SK-N-SH (cell line): ENCODE measurements around the gene LSP1. TPM values are rescaled to one million over a fixed set of nuclear protein-coding genes. Genes with fewer than 3 reads are reported as not detected.

ENCODE experiments used
- CTCF ChIA-PET: fragments of 300-600, 350-600 bp; formaldehyde crosslinking; extraction: SDS; loops from one replicate; lab custom pipeline; 2021; lab: Yijun Ruan, JAX
- POLR2A ChIA-PET: fragments of 350-600 bp; sonication (Branson Sonifier 250); formaldehyde crosslinking; extraction: SDS; loops from one replicate; lab custom pipeline; 2020; ENCODE audit warnings: antibody characterized with exemption, inconsistent platforms; lab: Yijun Ruan, JAX
- DNase-seq: peaks from one replicate; pipeline ENCODE4 v3.0.0; 2012
- H2AFZ ChIP-seq: fragments of 200-600 bp; sonication (generic); 2 replicates; pipeline ENCODE4 v1.8.1; 2016; ENCODE audit warnings: antibody characterized with exemption, mild to moderate bottlenecking, low read depth
- H3F3A ChIP-seq: fragments of 200-600 bp; sonication (generic); replicated peaks from 2 replicates; pipeline ENCODE3; 2016; ENCODE audit warnings: antibody characterized with exemption, mild to moderate bottlenecking; ENCODE audit not compliant: insufficient read depth
- H3K27ac ChIP-seq, 2 experiments: fragments of 200-500 bp in 1 of 2; fragments of 200-600 bp in 1 of 2; sonication (Bioruptor generic) in 1 of 2; sonication (generic), shearing (Covaris generic) in 1 of 2; 2 replicates each; pipeline versions ENCODE4 v1.5.1 to v1.6.1; 2014 to 2016; ENCODE audit warnings: low read depth in 2 of 2, inconsistent platforms in 1 of 2, low read length in 1 of 2, mild to moderate bottlenecking in 1 of 2, mixed read lengths in 1 of 2
- H3K27me3 ChIP-seq: fragments of 200-600 bp; sonication (generic), shearing (Covaris generic); 2 replicates; pipeline ENCODE4 v1.6.1; 2016; ENCODE audit warnings: mixed run types; ENCODE audit not compliant: insufficient read depth
- H3K36me3 ChIP-seq, 2 experiments: fragments of 200-500 bp in 1 of 2; fragments of 200-600 bp in 1 of 2; sonication (Bioruptor generic) in 1 of 2; sonication (generic) in 1 of 2; replicated peaks in 1 of 2; 2 replicates each; pipeline versions ENCODE3 to v1.5.1; 2014 to 2016; ENCODE audit warnings: low read length in 1 of 2, mild to moderate bottlenecking in 1 of 2; ENCODE audit not compliant: insufficient read depth in 2 of 2, control insufficient read depth in 1 of 2
- H3K4me1 ChIP-seq, 2 experiments: fragments of 200-500 bp in 1 of 2; fragments of 200-600 bp in 1 of 2; sonication (Bioruptor generic) in 1 of 2; sonication (generic), shearing (Covaris generic) in 1 of 2; 2 replicates each; pipeline versions ENCODE4 v1.5.1 to v1.6.1; 2014 to 2016; ENCODE audit warnings: low read depth in 1 of 2, low read length in 1 of 2, mixed run types in 1 of 2; ENCODE audit not compliant: insufficient read depth in 2 of 2, control insufficient read depth in 1 of 2
- H3K4me2 ChIP-seq: fragments of 200-600 bp; sonication (generic), shearing (Covaris generic); 2 replicates; pipeline ENCODE4 v1.6.1; 2017; ENCODE audit warnings: mixed run types
- H3K4me3 ChIP-seq, 2 experiments: fragments of 200-500 bp in 1 of 2; fragments of 200-600 bp in 1 of 2; sonication (Bioruptor generic) in 1 of 2; sonication (generic), shearing (Covaris generic) in 1 of 2; 2 replicates each; pipeline versions ENCODE4 v1.5.1 to v1.8.1; 2014 to 2016; ENCODE audit warnings: low read depth in 2 of 2, inconsistent platforms in 1 of 2, low read length in 1 of 2, mild to moderate bottlenecking in 1 of 2, mixed read lengths in 1 of 2, moderate library complexity in 1 of 2
- H3K79me2 ChIP-seq: fragments of 200-600 bp; sonication (generic); 2 replicates; pipeline ENCODE4 v1.8.1; 2017; ENCODE audit warnings: mild to moderate bottlenecking; ENCODE audit not compliant: insufficient read depth
- H3K9ac ChIP-seq: fragments of 200-600 bp; sonication (generic); 2 replicates; pipeline ENCODE4 v1.6.1; 2017; ENCODE audit warnings: mixed run types
- H3K9me2 ChIP-seq: fragments of 200-600 bp; sonication (generic); 2 replicates; pipeline ENCODE4 v1.6.1; 2017; ENCODE audit warnings: mixed run types
- H3K9me3 ChIP-seq: fragments of 200-600 bp; sonication (generic); 2 replicates; pipeline ENCODE4 v1.6.1; 2017; ENCODE audit warnings: mixed run types, mild to moderate bottlenecking, moderate library complexity
- H4K20me1 ChIP-seq: fragments of 200-600 bp; sonication (generic); 2 replicates; pipeline ENCODE4 v1.6.1; 2017; ENCODE audit warnings: mild to moderate bottlenecking, mixed run types; ENCODE audit not compliant: insufficient read depth
- CHD2 ChIP-seq: fragments of 150-350 bp; IDR thresholded peaks from 2 replicates; pipeline ENCODE4 v1.6.1; 2018; ENCODE audit warnings: low read length; ENCODE audit not compliant: partially characterized antibody
- ELF1 ChIP-seq: IDR thresholded peaks from 2 replicates; pipeline ENCODE4 v1.4.0; 2012
- EP300 ChIP-seq, 2 experiments: IDR thresholded peaks; 2 replicates each; pipeline versions ENCODE4 v1.4.0 to v1.6.1; 2012; ENCODE audit warnings: borderline replicate concordance in 1 of 2, low read depth in 1 of 2, low read length in 1 of 2
- EZH2phosphoT487 ChIP-seq: fragments of 200-600 bp; sonication (generic); IDR thresholded peaks from 2 replicates; pipeline ENCODE4 v1.6.1; 2017; ENCODE audit warnings: low read depth, mixed run types, mild to moderate bottlenecking, antibody characterized with exemption, moderate library complexity, borderline replicate concordance
- FOXJ3 ChIP-seq: sonication (generic); formaldehyde crosslinking; IDR thresholded peaks from 2 replicates; pipeline ENCODE4 v1.5.1; 2020; ENCODE audit warnings: mild to moderate bottlenecking, missing genetic modification reagents
- GABPA ChIP-seq: IDR thresholded peaks from 2 replicates; pipeline ENCODE4 v1.4.0; 2012; ENCODE audit warnings: low read depth, mild to moderate bottlenecking
- GATA2 ChIP-seq: sonication (generic); formaldehyde crosslinking; IDR thresholded peaks from 2 replicates; pipeline ENCODE4 v1.5.0; 2020; ENCODE audit warnings: mild to moderate bottlenecking, missing genetic modification reagents
- JUND ChIP-seq: IDR thresholded peaks from 2 replicates; pipeline ENCODE4 v1.4.0; 2012
- MEF2A ChIP-seq: IDR thresholded peaks from 2 replicates; pipeline ENCODE4 v1.4.0; 2012; ENCODE audit warnings: low read depth, borderline replicate concordance
- NFIC ChIP-seq: IDR thresholded peaks from 2 replicates; pipeline ENCODE4 v1.4.0; 2012; ENCODE audit warnings: borderline replicate concordance
- POLR2AphosphoS5 ChIP-seq: IDR thresholded peaks from 2 replicates; pipeline ENCODE4 v1.6.1; 2012; ENCODE audit warnings: low read depth, low read length
- RCOR1 ChIP-seq: fragments of 150-350 bp; IDR thresholded peaks from 2 replicates; pipeline ENCODE4 v1.6.1; 2017; ENCODE audit warnings: antibody characterized with exemption, low read length
- SIN3A ChIP-seq: IDR thresholded peaks from 2 replicates; pipeline ENCODE4 v1.6.1; 2012; ENCODE audit warnings: low read depth, mild to moderate bottlenecking, low read length, moderate library complexity, borderline replicate concordance
- TEAD4 ChIP-seq: IDR thresholded peaks from 2 replicates; pipeline ENCODE4 v1.4.0; 2012; ENCODE audit warnings: mild to moderate bottlenecking, borderline replicate concordance; ENCODE audit not compliant: insufficient read depth
- WGBS: methylation state at CpG from one replicate; pipeline ENCODE4 v1.1.6; 2017; ENCODE audit warnings: low lambda C conversion rate; 5-methylcytosine and 5-hydroxymethylcytosine counted together
- polyA plus RNA-seq, 3 experiments: library from polyadenylated mRNA; depleted of rRNA; stranded (reverse); fragments of >200 nt; gene quantifications; 2 replicates each; pipeline ENCODE4 v1.2.3, GENCODE V29; 2012
- TF ChIP-seq, protein P1 (sequence below): fragments of 200-600 bp; sonication (generic); IDR thresholded peaks from 2 replicates; pipeline ENCODE4 v1.6.1; 2017; ENCODE audit warnings: antibody characterized with exemption, mild to moderate bottlenecking, moderate library complexity
- TF ChIP-seq, protein P2 (sequence below): IDR thresholded peaks from 2 replicates; pipeline ENCODE4; 2012
- TF ChIP-seq, protein P3 (sequence below): IDR thresholded peaks from 2 replicates; pipeline ENCODE4 v1.4.0; 2012; ENCODE audit warnings: low read depth
- TF ChIP-seq, protein P4 (sequence below): IDR thresholded peaks from 2 replicates; pipeline ENCODE4 v1.4.0; 2012; ENCODE audit warnings: low read depth, borderline replicate concordance

The LSP1 gene
- polyA plus RNA-seq, 1 of the 3 experiments (the other 2 are of a cell fraction): 0.38 TPM

DNA sequence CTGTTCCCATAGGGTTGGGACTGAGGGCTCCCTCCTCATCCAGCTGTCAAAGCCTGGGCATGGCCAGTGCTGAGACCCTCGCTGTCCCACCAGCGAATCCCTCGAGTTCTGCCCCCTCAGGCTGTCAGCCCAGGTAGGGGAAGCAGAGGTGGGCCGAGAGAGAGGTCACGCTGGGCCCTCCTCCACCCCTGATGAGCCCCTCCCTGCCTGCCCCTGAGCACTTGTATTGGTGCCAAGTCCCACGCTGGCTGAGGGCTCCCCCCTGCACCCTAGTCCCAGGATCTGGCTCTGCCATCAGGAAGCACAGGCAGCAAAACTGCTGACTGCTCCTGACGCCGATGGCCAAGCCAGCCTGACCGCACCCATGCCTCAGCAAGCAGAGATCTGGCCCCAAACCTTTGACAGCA, 35.5 kb downstream of the LSP1 start:
- CTCF ChIA-PET: interaction anchor here (0.7 to 2.1 kb wide), 5 partner anchors 12 to 263 kb away, joined by 3 to 11 read pairs (median 4); no protein-coding TSS in a partner anchor
- H2AFZ ChIP-seq: no peak overlapping the region
- peaks cover 0 to 6% of the 10 kb centered on the region in 2 experiments; a peak in 1 of 4 replicates for H3K4me1 ChIP-seq
- no peaks in the 10 kb centered on the region for H4K20me1 ChIP-seq
- peak; percentile 39 for DNase-seq
- no peak overlapping the region for H3K27ac ChIP-seq
- H3K9me3 ChIP-seq: no peaks in the 10 kb centered on the region
- POLR2A ChIA-PET: no interaction called here
- H3F3A ChIP-seq: no peaks in the 10 kb centered on the region
- H3K36me3 ChIP-seq: no peaks in the 10 kb centered on the region
- H3K27me3 ChIP-seq: no peaks in the 10 kb centered on the region
- no peak overlapping the region for H3K4me2 ChIP-seq
- TF ChIP-seq, protein P1, sequence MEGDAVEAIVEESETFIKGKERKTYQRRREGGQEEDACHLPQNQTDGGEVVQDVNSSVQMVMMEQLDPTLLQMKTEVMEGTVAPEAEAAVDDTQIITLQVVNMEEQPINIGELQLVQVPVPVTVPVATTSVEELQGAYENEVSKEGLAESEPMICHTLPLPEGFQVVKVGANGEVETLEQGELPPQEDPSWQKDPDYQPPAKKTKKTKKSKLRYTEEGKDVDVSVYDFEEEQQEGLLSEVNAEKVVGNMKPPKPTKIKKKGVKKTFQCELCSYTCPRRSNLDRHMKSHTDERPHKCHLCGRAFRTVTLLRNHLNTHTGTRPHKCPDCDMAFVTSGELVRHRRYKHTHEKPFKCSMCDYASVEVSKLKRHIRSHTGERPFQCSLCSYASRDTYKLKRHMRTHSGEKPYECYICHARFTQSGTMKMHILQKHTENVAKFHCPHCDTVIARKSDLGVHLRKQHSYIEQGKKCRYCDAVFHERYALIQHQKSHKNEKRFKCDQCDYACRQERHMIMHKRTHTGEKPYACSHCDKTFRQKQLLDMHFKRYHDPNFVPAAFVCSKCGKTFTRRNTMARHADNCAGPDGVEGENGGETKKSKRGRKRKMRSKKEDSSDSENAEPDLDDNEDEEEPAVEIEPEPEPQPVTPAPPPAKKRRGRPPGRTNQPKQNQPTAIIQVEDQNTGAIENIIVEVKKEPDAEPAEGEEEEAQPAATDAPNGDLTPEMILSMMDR: no peak
- TF ChIP-seq FOXJ3 (no peak), RCOR1 (no peak), GABPA (no peak), NFIC (no peak), MEF2A (no peak), EP300 (IDR thresholded peaks at IDR 0.05; ENCODE audit: borderline replicate concordance in 1 of 2, low read depth in 1 of 2, low read length in 1 of 2) (no peak), GATA2 (CRISPR knock-in tag) (no peak), POLR2AphosphoS5 (no peak), EZH2phosphoT487 (no peak), CHD2 (no peak), TEAD4 (no peak), SIN3A (no peak), JUND (no peak), ELF1 (no peak)
- TF ChIP-seq, protein P2, sequence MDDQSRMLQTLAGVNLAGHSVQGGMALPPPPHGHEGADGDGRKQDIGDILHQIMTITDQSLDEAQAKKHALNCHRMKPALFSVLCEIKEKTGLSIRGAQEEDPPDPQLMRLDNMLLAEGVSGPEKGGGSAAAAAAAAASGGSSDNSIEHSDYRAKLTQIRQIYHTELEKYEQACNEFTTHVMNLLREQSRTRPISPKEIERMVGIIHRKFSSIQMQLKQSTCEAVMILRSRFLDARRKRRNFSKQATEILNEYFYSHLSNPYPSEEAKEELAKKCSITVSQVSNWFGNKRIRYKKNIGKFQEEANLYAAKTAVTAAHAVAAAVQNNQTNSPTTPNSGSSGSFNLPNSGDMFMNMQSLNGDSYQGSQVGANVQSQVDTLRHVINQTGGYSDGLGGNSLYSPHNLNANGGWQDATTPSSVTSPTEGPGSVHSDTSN: no peak
- TF ChIP-seq, protein P3, sequence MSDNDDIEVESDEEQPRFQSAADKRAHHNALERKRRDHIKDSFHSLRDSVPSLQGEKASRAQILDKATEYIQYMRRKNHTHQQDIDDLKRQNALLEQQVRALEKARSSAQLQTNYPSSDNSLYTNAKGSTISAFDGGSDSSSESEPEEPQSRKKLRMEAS: no peak
- TF ChIP-seq, protein P4, sequence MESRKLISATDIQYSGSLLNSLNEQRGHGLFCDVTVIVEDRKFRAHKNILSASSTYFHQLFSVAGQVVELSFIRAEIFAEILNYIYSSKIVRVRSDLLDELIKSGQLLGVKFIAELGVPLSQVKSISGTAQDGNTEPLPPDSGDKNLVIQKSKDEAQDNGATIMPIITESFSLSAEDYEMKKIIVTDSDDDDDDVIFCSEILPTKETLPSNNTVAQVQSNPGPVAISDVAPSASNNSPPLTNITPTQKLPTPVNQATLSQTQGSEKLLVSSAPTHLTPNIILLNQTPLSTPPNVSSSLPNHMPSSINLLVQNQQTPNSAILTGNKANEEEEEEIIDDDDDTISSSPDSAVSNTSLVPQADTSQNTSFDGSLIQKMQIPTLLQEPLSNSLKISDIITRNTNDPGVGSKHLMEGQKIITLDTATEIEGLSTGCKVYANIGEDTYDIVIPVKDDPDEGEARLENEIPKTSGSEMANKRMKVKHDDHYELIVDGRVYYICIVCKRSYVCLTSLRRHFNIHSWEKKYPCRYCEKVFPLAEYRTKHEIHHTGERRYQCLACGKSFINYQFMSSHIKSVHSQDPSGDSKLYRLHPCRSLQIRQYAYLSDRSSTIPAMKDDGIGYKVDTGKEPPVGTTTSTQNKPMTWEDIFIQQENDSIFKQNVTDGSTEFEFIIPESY: no peak
- 47% methylated on average over 6 of the region's 9 CpGs for WGBS
- no peak overlapping the region for H3K4me3 ChIP-seq
- no peaks in the 10 kb centered on the region for H3K9me2 ChIP-seq
- H3K9ac ChIP-seq: no peak overlapping the region
- H3K79me2 ChIP-seq: no peaks in the 10 kb centered on the region
